Measurements from ENCODE around the gene TNFRSF25. TPM values are rescaled to one million over a fixed set of nuclear protein-coding genes. Genes with fewer than 3 reads are reported as not detected.

The TNFRSF25 gene
- total RNA-seq, 1 experiment from 2014 or later, result 19.4 TPM

DNA sequence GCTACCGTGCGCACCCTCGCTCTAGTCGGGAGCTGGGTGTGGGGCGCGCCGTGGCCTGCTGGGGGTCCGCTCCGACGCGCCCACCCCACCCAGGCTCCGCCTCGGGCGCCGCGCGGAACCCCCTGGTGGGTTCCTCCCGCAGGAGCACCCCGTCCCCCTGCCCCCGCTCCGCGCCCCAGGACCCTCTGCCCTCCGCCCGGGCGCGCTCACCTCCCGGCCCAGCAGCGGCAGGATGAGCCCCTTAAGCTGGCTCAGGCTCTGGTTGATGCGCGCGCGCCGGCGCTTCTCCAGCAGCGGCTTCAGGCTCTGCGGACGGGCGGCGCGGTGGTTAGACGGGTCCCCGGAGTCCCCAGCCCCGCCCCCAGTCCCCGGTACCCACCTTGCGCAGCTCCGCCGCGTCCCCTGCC, 46.6 kb downstream of the TNFRSF25 start:
- H2BK20ac ChIP-seq (ENCODE audit: low read depth, low read length, poor library complexity, severe bottlenecking), result no peak overlapping the region
- no peak overlapping the region for H2BK12ac ChIP-seq (ENCODE audit: insufficient read length, low read depth, low read length)
- H3K79me1 ChIP-seq (ENCODE audit: insufficient read depth, low read depth, low read length, poor library complexity, severe bottlenecking), result no peaks in the 10 kb centered on the region
- H4K8ac ChIP-seq (replicated peaks; ENCODE audit: insufficient read length, low read depth, low read length), result no peak overlapping the region
- no peak overlapping the region for H2BK120ac ChIP-seq (ENCODE audit: low read depth, low read length, poor library complexity, severe bottlenecking)
- H2AFZ ChIP-seq (ENCODE audit: low read length), result no peak overlapping the region
- Mint-ChIP-seq H3K9me3 (peaks cover 0 to 3% of the 10 kb centered on the region in 2 experiments; a peak in 2 of 5 replicates), H3K4me1 (peaks cover 27 to 30% of the 10 kb centered on the region in 2 experiments), H3K4me3 (peak overlapping the region; percentile 42 to 74; a peak in 4 of 5 replicates), H3K27me3 (ENCODE audit: low read depth) (peaks cover 97% of the 10 kb centered on the region), H3K36me3 (ENCODE audit: insufficient read depth in 1 of 3, low read depth in 3 of 3) (no peaks in the 10 kb centered on the region), H3K27ac (no peak overlapping the region)
- DNase-seq, result peak; percentile 72
- H3K4me1 ChIP-seq (ENCODE audit: insufficient read depth, low read length), result peaks cover 3% of the 10 kb centered on the region; the same call in 1 of the 2 replicates
- no peak overlapping the region for H4K5ac ChIP-seq (ENCODE audit: insufficient read length, low read depth, low read length)
- no peak overlapping the region for H3K18ac ChIP-seq (ENCODE audit: insufficient read length, low read depth, low read length)
- no peak overlapping the region for H3K14ac ChIP-seq (ENCODE audit: insufficient read depth, low read length)
- no peak overlapping the region for H3K27ac ChIP-seq (ENCODE audit: insufficient read length, low read depth, low read length)
- no peak overlapping the region for H3K56ac ChIP-seq (ENCODE audit: insufficient read length, low read depth, low read length)
- H4K91ac ChIP-seq (ENCODE audit: insufficient read length, low read depth, low read length), result no peak overlapping the region
- no peak overlapping the region for H3K23ac ChIP-seq (ENCODE audit: insufficient read length, low read depth, low read length)
- H3K4ac ChIP-seq (ENCODE audit: low read depth, low read length), result no peak overlapping the region
- peaks cover 10% of the 10 kb centered on the region for H3K23me2 ChIP-seq (ENCODE audit: insufficient read length, low read depth, low read length, poor library complexity, severe bottlenecking)
- H2BK5ac ChIP-seq (ENCODE audit: insufficient read length, low read length), result no peak overlapping the region
- no peak overlapping the region for H3K9ac ChIP-seq (ENCODE audit: extremely low read depth, insufficient read length, low read length)
- no peak overlapping the region for H3T11ph ChIP-seq (ENCODE audit: low read length)
- H3K9me3 ChIP-seq (ENCODE audit: control insufficient read depth, low read depth, low read length), result no peaks in the 10 kb centered on the region
- peaks cover 71% of the 10 kb centered on the region for H3K27me3 ChIP-seq (ENCODE audit: insufficient read depth, low read length)
- H3K79me2 ChIP-seq (ENCODE audit: insufficient read depth, low read length), result no peaks in the 10 kb centered on the region
- no peak overlapping the region for H2AK5ac ChIP-seq (ENCODE audit: insufficient read length, low read length)
- WGBS (ENCODE audit: extremely low coverage, insufficient read length, low lambda C conversion rate), result no CpG with 5 or more reads among the region's 48 CpGs
- H4K20me1 ChIP-seq (ENCODE audit: control insufficient read depth, insufficient read depth, insufficient read length), result no peaks in the 10 kb centered on the region
- no peak overlapping the region for H2BK15ac ChIP-seq (ENCODE audit: low read depth, low read length)
- peak overlapping the region; percentile 50 for H3K4me2 ChIP-seq (ENCODE audit: insufficient read depth, insufficient read length, low read length)
- TF ChIP-seq, protein P1, sequence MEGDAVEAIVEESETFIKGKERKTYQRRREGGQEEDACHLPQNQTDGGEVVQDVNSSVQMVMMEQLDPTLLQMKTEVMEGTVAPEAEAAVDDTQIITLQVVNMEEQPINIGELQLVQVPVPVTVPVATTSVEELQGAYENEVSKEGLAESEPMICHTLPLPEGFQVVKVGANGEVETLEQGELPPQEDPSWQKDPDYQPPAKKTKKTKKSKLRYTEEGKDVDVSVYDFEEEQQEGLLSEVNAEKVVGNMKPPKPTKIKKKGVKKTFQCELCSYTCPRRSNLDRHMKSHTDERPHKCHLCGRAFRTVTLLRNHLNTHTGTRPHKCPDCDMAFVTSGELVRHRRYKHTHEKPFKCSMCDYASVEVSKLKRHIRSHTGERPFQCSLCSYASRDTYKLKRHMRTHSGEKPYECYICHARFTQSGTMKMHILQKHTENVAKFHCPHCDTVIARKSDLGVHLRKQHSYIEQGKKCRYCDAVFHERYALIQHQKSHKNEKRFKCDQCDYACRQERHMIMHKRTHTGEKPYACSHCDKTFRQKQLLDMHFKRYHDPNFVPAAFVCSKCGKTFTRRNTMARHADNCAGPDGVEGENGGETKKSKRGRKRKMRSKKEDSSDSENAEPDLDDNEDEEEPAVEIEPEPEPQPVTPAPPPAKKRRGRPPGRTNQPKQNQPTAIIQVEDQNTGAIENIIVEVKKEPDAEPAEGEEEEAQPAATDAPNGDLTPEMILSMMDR (conservative IDR thresholded peaks at IDR 0.05), result no peak

Data from H9 (cell line).